Cardiac ventricle fibroblast (primary cell): Measurements from ENCODE around the gene NPAS3. TPM values are rescaled to one million over a fixed set of nuclear protein-coding genes. Genes with fewer than 3 reads are reported as not detected.

Experiments
- total RNA-seq: library from RNA; depleted of rRNA; stranded (reverse); fragments of >200 nt; gene quantifications from 2 replicates; pipeline ENCODE4 v1.2.3, GENCODE V29; 2015

The NPAS3 gene
- total RNA-seq = 0.06 and 0.10 TPM in 2 replicates

GRCh38 chr14:32938719-32939253, at the start of gene NPAS3:
NPAS3 (plus strand) TSS chr14:32938879.

